GM21717 (cell line): Measurements from ENCODE around the gene CD79A.

ENCODE experiments used
- ATAC-seq: cut with Tn5 transposase; IDR thresholded peaks from one replicate; pipeline ENCODE4 v1.9.1; 2021; ENCODE audit warnings: mild to moderate bottlenecking, moderate library complexity; ENCODE audit not compliant: unreplicated experiment

CD79A gene

GRCh38 chr19:41876847-41877832 is at the start of gene CD79A:
Gene CD79A, plus strand, starts transcription at chr19:41877279. Its CDS starts 26 bp downstream, at chr19:41877305.
- ATAC-seq: peak; percentile 39

GRCh38 chr19:41837981-41838708 is 38.9 kb upstream of the CD79A start:
- ATAC-seq: no peak

GRCh38 chr19:41839211-41839610 is 37.9 kb upstream of the CD79A start:
- no peak for ATAC-seq

GRCh38 chr19:41843371-41843770 is 33.7 kb upstream of the CD79A start:
- no peak for ATAC-seq

GRCh38 chr19:41844601-41845000 is 32.5 kb upstream of the CD79A start, which contains the start of gene LYPD4:
Gene LYPD4, minus strand, starts transcription at chr19:41844683. Its CDS starts 5,398 bp downstream, at chr19:41839285.
- no peak for ATAC-seq

GRCh38 chr19:41845001-41845050 is 32.3 kb upstream of the CD79A start, which contains the start of gene DMRTC2:
Gene DMRTC2, plus strand, starts transcription at chr19:41845042. Its CDS starts 2,387 bp downstream, at chr19:41847429.
- ATAC-seq: no peak

GRCh38 chr19:41845051-41845590 is 32.0 kb upstream of the CD79A start:
- ATAC-seq: no peak

GRCh38 chr19:41847351-41848105 is 29.6 kb upstream of the CD79A start:
- ATAC-seq: no peak

GRCh38 chr19:41848666-41849065 is 28.4 kb upstream of the CD79A start:
- no peak for ATAC-seq

GRCh38 chr19:41849067-41849466 is 28.0 kb upstream of the CD79A start:
- ATAC-seq: no peak

GRCh38 chr19:41850381-41850780 is 26.7 kb upstream of the CD79A start:
- no peak for ATAC-seq

- no peak for ATAC-seq
Observed at GRCh38 chr19:41851456-41851855, 25.6 kb upstream of the CD79A start.

- no peak for ATAC-seq
Observed at GRCh38 chr19:41853344-41853743, 23.7 kb upstream of the CD79A start.

GRCh38 chr19:41853768-41854167 is 23.3 kb upstream of the CD79A start:
- ATAC-seq: no peak

GRCh38 chr19:41859213-41859617 is 17.9 kb upstream of the CD79A start:
- no peak for ATAC-seq

GRCh38 chr19:41859618-41860418 is 17.3 kb upstream of the CD79A start, which contains the start of gene RPS19:
Gene RPS19, plus strand, starts transcription at chr19:41860255. Its CDS starts 520 bp downstream, at chr19:41860775.
- ATAC-seq: peak; percentile 65

- ATAC-seq: no peak
Observed at GRCh38 chr19:41860419-41861115, 16.5 kb upstream of the CD79A start.

- ATAC-seq: no peak
Observed at GRCh38 chr19:41861116-41861768, 15.8 kb upstream of the CD79A start.

GRCh38 chr19:41861846-41862245 is 15.2 kb upstream of the CD79A start:
- no peak for ATAC-seq
